ENCODE measurements around the gene SSC5D.

SSC5D gene

GRCh38 chr19:55488986-55489710, 912 bp downstream of the SSC5D start:
- POLR2A ChIA-PET: no interaction called here
- no peak overlapping the region for H3K27ac ChIP-seq (ENCODE audit: insufficient read depth in 1 of 2, low read depth in 1 of 2, low read length in 2 of 2, poor library complexity in 1 of 2, severe bottlenecking in 2 of 2)
- H3K36me3 ChIP-seq (ENCODE audit: control insufficient read depth in 4 of 4, insufficient read depth in 4 of 4, low read length in 3 of 4): peaks cover 0 to 1% (median 0%) of the 10 kb centered on the region in 4 experiments
- H3K9me3 ChIP-seq (ENCODE audit: control extremely low read depth in 1 of 5, control insufficient read depth in 4 of 5, insufficient read depth in 2 of 5, low read depth in 1 of 5, low read length in 4 of 5): no peaks in the 10 kb centered on the region
- CTCF ChIA-PET: interaction anchor here (1.3 to 1.4 kb wide), 2 partner anchors 11 to 22 kb away, joined by 4 to 7 read pairs; no protein-coding TSS in a partner anchor
- 74% methylated on average over 27 of the region's 36 CpGs for WGBS (ENCODE audit: insufficient coverage)
- H3K4me1 ChIP-seq (ENCODE audit: control extremely low read depth in 1 of 4, control insufficient read depth in 4 of 4, insufficient read depth in 4 of 4, low read length in 3 of 4): peaks cover 0 to 38% (median 29%) of the 10 kb centered on the region in 4 experiments
- DNase-seq: no peak
- H3K27me3 ChIP-seq (replicated peaks in 2 of 5; ENCODE audit: control insufficient read depth in 4 of 5, insufficient read depth in 5 of 5, low read length in 4 of 5): peaks cover 0 to 22% (median 2%) of the 10 kb centered on the region in 5 experiments
- no peak overlapping the region for H3K4me3 ChIP-seq (ENCODE audit: control insufficient read depth in 1 of 7, extremely low read depth in 1 of 7, insufficient read depth in 4 of 7, low read depth in 2 of 7, low read length in 6 of 7)

DNA sequence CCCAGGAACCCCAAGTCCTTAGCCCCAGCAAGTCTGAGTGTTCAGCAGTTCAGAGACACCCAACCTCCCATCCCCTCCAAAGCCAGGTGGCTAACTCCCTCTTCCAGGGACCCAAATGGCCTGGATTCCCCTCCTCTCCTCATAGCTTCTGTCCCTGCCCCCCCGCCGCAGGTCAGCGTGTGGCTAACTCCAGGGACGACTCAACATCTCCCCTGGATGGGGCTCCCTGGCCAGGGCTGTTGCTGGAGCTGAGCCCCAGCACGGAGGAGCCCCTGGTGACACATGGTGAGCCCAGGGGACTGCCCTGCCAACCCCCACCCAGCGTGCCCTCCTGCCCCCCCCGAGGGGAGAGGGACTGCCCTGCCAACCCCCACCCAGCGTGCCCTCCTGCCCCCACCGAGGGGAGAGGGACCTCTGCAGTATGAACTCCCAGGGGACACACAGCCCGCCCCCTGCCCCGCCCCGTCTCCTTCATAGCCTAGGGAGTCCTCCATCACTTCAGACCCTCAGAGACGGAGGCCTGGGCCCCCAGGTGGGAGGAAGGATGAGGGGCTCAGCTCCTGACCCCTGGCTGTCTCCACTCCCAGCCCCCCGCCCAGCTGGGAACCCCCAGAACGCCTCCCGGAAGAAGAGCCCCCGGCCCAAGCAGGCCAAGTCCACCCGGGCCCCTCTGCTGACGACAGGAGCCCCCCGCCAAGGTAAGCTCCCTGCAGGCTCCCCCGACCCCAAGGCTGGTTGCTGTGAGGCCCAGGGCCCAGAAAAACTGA, 1.7 kb downstream of the SSC5D start:
- DNase-seq: no peak
- 62% methylated on average over 12 of the region's 21 CpGs for WGBS (ENCODE audit: insufficient coverage)
- H3K4me1 ChIP-seq (ENCODE audit: control extremely low read depth in 1 of 4, control insufficient read depth in 4 of 4, insufficient read depth in 4 of 4, low read length in 3 of 4): peaks cover 0 to 31% (median 27%) of the 10 kb centered on the region in 4 experiments
- H3K27ac ChIP-seq (ENCODE audit: insufficient read depth in 1 of 2, low read depth in 1 of 2, low read length in 2 of 2, poor library complexity in 1 of 2, severe bottlenecking in 2 of 2): no peak overlapping the region
- CTCF ChIA-PET: interaction anchor here (1.3 to 1.4 kb wide), 2 partner anchors 11 to 22 kb away, joined by 4 to 7 read pairs; no protein-coding TSS in a partner anchor
- peaks cover 0 to 28% (median 2%) of the 10 kb centered on the region in 5 experiments for H3K27me3 ChIP-seq (replicated peaks in 2 of 5; ENCODE audit: control insufficient read depth in 4 of 5, insufficient read depth in 5 of 5, low read length in 4 of 5)
- no peaks in the 10 kb centered on the region for H3K9me3 ChIP-seq (ENCODE audit: control extremely low read depth in 1 of 5, control insufficient read depth in 4 of 5, insufficient read depth in 2 of 5, low read depth in 1 of 5, low read length in 4 of 5)
- no peaks in the 10 kb centered on the region for H3K36me3 ChIP-seq (ENCODE audit: control insufficient read depth in 4 of 4, insufficient read depth in 4 of 4, low read length in 3 of 4)
- POLR2A ChIA-PET: no interaction called here
- H3K4me3 ChIP-seq (ENCODE audit: control insufficient read depth in 1 of 7, extremely low read depth in 1 of 7, insufficient read depth in 4 of 7, low read depth in 2 of 7, low read length in 6 of 7): no peak overlapping the region

DNA sequence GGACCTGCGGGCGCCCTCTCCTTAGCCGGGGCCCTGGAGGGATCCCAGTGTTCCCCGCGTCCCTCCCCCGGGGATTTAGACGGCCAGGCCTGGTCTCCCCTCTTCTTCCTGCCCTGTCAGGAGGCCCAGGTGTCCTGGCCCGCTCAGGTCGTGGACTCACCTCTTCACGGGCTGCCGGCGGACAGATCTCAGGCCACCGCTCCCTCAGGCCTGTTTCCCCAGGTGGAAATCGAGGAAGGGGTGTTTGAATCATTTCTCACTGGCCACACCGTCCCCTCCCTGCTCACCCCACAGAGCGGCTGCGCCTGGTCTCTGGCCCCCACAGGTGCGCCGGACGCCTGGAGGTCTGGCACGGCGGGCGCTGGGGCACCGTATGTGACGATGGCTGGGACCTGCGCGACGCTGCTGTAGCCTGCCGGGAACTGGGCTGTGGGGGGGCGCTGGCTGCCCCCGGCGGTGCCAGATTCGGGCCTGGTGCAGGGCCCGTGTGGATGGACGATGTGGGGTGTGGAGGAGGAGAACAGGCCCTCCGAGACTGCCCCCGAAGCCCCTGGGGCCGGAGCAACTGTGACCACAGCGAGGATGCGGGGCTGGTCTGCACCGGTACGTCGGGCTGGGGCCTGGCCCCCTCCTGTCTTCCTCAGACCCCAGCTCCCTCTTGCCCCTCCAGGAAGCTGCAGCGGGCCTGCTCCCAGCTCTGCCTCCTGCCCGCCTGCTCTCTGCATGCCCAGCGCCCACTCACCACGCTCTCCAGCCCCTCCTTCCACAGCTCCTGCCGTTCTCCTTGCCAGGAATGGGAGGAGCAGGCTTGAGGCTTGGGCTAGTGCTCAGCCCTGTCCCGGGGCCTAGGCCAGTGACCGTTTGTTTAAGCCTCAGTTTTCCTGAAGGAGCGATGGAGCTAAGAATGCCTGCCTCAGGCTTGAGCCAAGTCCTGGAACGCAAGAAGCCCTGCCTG, 2.5 kb downstream of the SSC5D start:
- Histone ChIP-seq H3K9me3 (ENCODE audit: control extremely low read depth in 1 of 5, control insufficient read depth in 4 of 5, insufficient read depth in 2 of 5, low read depth in 1 of 5, low read length in 4 of 5) (no peaks in the 10 kb centered on the region), H3K27ac (ENCODE audit: insufficient read depth in 1 of 2, low read depth in 1 of 2, low read length in 2 of 2, poor library complexity in 1 of 2, severe bottlenecking in 2 of 2) (no peak overlapping the region), H3K4me1 (ENCODE audit: control extremely low read depth in 1 of 4, control insufficient read depth in 4 of 4, insufficient read depth in 4 of 4, low read length in 3 of 4) (peaks cover 0 to 27% (median 21%) of the 10 kb centered on the region in 4 experiments), H3K4me3 (ENCODE audit: control insufficient read depth in 1 of 7, extremely low read depth in 1 of 7, insufficient read depth in 4 of 7, low read depth in 2 of 7, low read length in 6 of 7) (no peak overlapping the region), H3K27me3 (replicated peaks in 2 of 5; ENCODE audit: control insufficient read depth in 4 of 5, insufficient read depth in 5 of 5, low read length in 4 of 5) (peaks cover 0 to 28% (median 2%) of the 10 kb centered on the region in 5 experiments), H3K36me3 (ENCODE audit: control insufficient read depth in 4 of 4, insufficient read depth in 4 of 4, low read length in 3 of 4) (no peaks in the 10 kb centered on the region)
- POLR2A ChIA-PET: interaction anchor here (1.2 kb wide), 1 partner anchor 14 kb away, joined by 6 read pairs; no protein-coding TSS in a partner anchor
- CTCF ChIA-PET: interaction anchor here (1.1 to 2.7 kb wide), 2 partner anchors 13 to 23 kb away, joined by 5 to 12 read pairs; no protein-coding TSS in a partner anchor
- WGBS (ENCODE audit: insufficient coverage): 87% methylated on average over 39 of the region's 52 CpGs
- no peak for DNase-seq

- H3K27me3 ChIP-seq (replicated peaks in 2 of 5; ENCODE audit: control insufficient read depth in 4 of 5, insufficient read depth in 5 of 5, low read length in 4 of 5): peaks cover 0 to 28% (median 2%) of the 10 kb centered on the region in 5 experiments
- CTCF ChIA-PET: interaction anchor here (0.8 to 2.7 kb wide), 3 partner anchors 12 to 24 kb away, joined by 3 to 12 read pairs (median 5); no protein-coding TSS in a partner anchor
- WGBS (ENCODE audit: insufficient coverage): 89% methylated on average over 14 of the region's 24 CpGs
- POLR2A ChIA-PET: interaction anchor here (1.2 kb wide), 1 partner anchor 15 kb away, joined by 6 read pairs; no protein-coding TSS in a partner anchor
- no peak overlapping the region for H3K27ac ChIP-seq (ENCODE audit: insufficient read depth in 1 of 2, low read depth in 1 of 2, low read length in 2 of 2, poor library complexity in 1 of 2, severe bottlenecking in 2 of 2)
- H3K36me3 ChIP-seq (ENCODE audit: control insufficient read depth in 4 of 4, insufficient read depth in 4 of 4, low read length in 3 of 4): no peaks in the 10 kb centered on the region
- no peak overlapping the region for H3K4me3 ChIP-seq (ENCODE audit: control insufficient read depth in 1 of 7, extremely low read depth in 1 of 7, insufficient read depth in 4 of 7, low read depth in 2 of 7, low read length in 6 of 7)
- H3K9me3 ChIP-seq (ENCODE audit: control extremely low read depth in 1 of 5, control insufficient read depth in 4 of 5, insufficient read depth in 2 of 5, low read depth in 1 of 5, low read length in 4 of 5): no peaks in the 10 kb centered on the region
- no peak for DNase-seq
- H3K4me1 ChIP-seq (ENCODE audit: control extremely low read depth in 1 of 4, control insufficient read depth in 4 of 4, insufficient read depth in 4 of 4, low read length in 3 of 4): peaks cover 0 to 18% (median 17%) of the 10 kb centered on the region in 4 experiments
These were observed 3.5 kb downstream of the SSC5D start for GRCh38 chr19:55491546-55492360.

- POLR2A ChIA-PET: no interaction called here
- H3K9me3 ChIP-seq (ENCODE audit: control extremely low read depth in 1 of 5, control insufficient read depth in 4 of 5, insufficient read depth in 2 of 5, low read depth in 1 of 5, low read length in 4 of 5): no peaks in the 10 kb centered on the region
- CTCF ChIA-PET: interaction anchor here (0.8 to 2.7 kb wide), 2 partner anchors 18 to 25 kb away, joined by 3 to 12 read pairs; no protein-coding TSS in a partner anchor
- H3K4me1 ChIP-seq (ENCODE audit: control extremely low read depth in 1 of 4, control insufficient read depth in 4 of 4, insufficient read depth in 4 of 4, low read length in 3 of 4): peaks cover 0 to 14% (median 11%) of the 10 kb centered on the region in 4 experiments
- DNase-seq: no peak
- WGBS (ENCODE audit: insufficient coverage): 61% methylated on average over 11 of the region's 12 CpGs
- no peaks in the 10 kb centered on the region for H3K36me3 ChIP-seq (ENCODE audit: control insufficient read depth in 4 of 4, insufficient read depth in 4 of 4, low read length in 3 of 4)
- peaks cover 0 to 28% (median 2%) of the 10 kb centered on the region in 5 experiments for H3K27me3 ChIP-seq (replicated peaks in 2 of 5; ENCODE audit: control insufficient read depth in 4 of 5, insufficient read depth in 5 of 5, low read length in 4 of 5)
- H3K27ac ChIP-seq (ENCODE audit: insufficient read depth in 1 of 2, low read depth in 1 of 2, low read length in 2 of 2, poor library complexity in 1 of 2, severe bottlenecking in 2 of 2): no peak overlapping the region
- no peak overlapping the region for H3K4me3 ChIP-seq (ENCODE audit: control insufficient read depth in 1 of 7, extremely low read depth in 1 of 7, insufficient read depth in 4 of 7, low read depth in 2 of 7, low read length in 6 of 7)
These were observed 4.2 kb downstream of the SSC5D start for GRCh38 chr19:55492362-55492944.
